A549 (cell line): Measurements from ENCODE around the gene VPS41. TPM values are rescaled to one million over a fixed set of nuclear protein-coding genes. Genes with fewer than 3 reads are reported as not detected.

Experiments
- ATAC-seq, 2 experiments: fragments of 200-7000 bp in 1 of 2; fragments of >200 bp in 1 of 2; cut with Nextera tagmentation in 1 of 2; cut with Tn5 transposase in 1 of 2; 3 replicates each; pipeline versions ENCODE4 v1.8.0 to v1.9.1; 2018 to 2020; ENCODE audit warnings: mild to moderate bottlenecking in 1 of 2, moderate library complexity in 1 of 2
- CTCF ChIA-PET: fragments of 300-600 bp; sonication (Branson Sonifier 250); formaldehyde crosslinking; extraction: SDS; loops from one replicate; lab custom pipeline; 2021; ENCODE audit warnings: antibody characterized with exemption, inconsistent platforms; lab: Yijun Ruan, JAX
- POLR2A ChIA-PET: fragments of 350-600 bp; formaldehyde crosslinking; extraction: SDS; loops from one replicate; lab custom pipeline; 2021; ENCODE audit warnings: antibody characterized with exemption, inconsistent platforms; lab: Yijun Ruan, JAX
- DNase-seq, 2 experiments: peaks; one replicate each; pipeline versions ENCODE4 v3.0.0 to v3.0.0-alpha.2; 2011 to 2016; ENCODE audit warnings: low read depth in 1 of 2, low spot score in 1 of 2
- FAIRE-seq: peaks from 2 replicates; lab custom pipeline; 2011; peaks lifted over from hg19 to GRCh38; lab: Jason Lieb, UNC
- H3K27ac ChIP-seq, 2 experiments: fragments of >200 bp; sonication (Bioruptor Twin); formaldehyde crosslinking; 3 replicates each; pipeline ENCODE4 v1.5.1; 2016 to 2017
- H3K4me1 ChIP-seq: fragments of >200 bp; sonication (Bioruptor Twin); formaldehyde crosslinking; 3 replicates; pipeline ENCODE4 v1.6.1; 2016
- H3K4me2 ChIP-seq: fragments of >200 bp; sonication (Bioruptor Twin); formaldehyde crosslinking; 3 replicates; pipeline ENCODE4 v1.6.1; 2016
- H3K4me3 ChIP-seq: fragments of >200 bp; sonication (Bioruptor Twin); formaldehyde crosslinking; 3 replicates; pipeline ENCODE4 v1.5.1; 2016
- H3K9me3 ChIP-seq: fragments of >200 bp; sonication (Bioruptor Twin); formaldehyde crosslinking; 3 replicates; pipeline ENCODE4 v1.6.1; 2016
- BCL3 ChIP-seq: fragments of >200 bp; sonication (Bioruptor Twin); formaldehyde crosslinking; IDR thresholded peaks from 3 replicates; pipeline ENCODE4 v1.6.1; 2016
- CBX8 ChIP-seq: fragments of 200-600 bp; sonication (generic); IDR thresholded peaks from 2 replicates; pipeline ENCODE4 v1.6.1; 2016
- CEBPB ChIP-seq, 2 experiments: fragments of >200 bp in 1 of 2; sonication (Bioruptor Twin) in 1 of 2; formaldehyde crosslinking in 1 of 2; IDR thresholded peaks; 2 replicates each; pipeline ENCODE4 v1.6.1; 2012 to 2016
- CHD4 ChIP-seq: fragments of 200-600 bp; sonication (generic); IDR thresholded peaks from 2 replicates; pipeline ENCODE4 v1.6.1; 2016; ENCODE audit warnings: antibody characterized with exemption, mild to moderate bottlenecking, borderline replicate concordance
- CTCF ChIP-seq: fragments of >200 bp; sonication (Bioruptor Twin); formaldehyde crosslinking; IDR thresholded peaks from 3 replicates; pipeline ENCODE4 v1.5.1; 2016
- E2F6 ChIP-seq: IDR thresholded peaks from 2 replicates; pipeline ENCODE4 v1.6.1; 2012; ENCODE audit warnings: low read depth, borderline replicate concordance
- EHMT2 ChIP-seq: fragments of 200-600 bp; sonication (generic); IDR thresholded peaks from 2 replicates; pipeline ENCODE4 v1.6.1; 2016; ENCODE audit warnings: antibody characterized with exemption, low read depth, mild to moderate bottlenecking, moderate library complexity
- EP300 ChIP-seq, 2 experiments: fragments of >200 bp; sonication (Bioruptor Twin); formaldehyde crosslinking; IDR thresholded peaks; 2 replicates in 1 of 2; 3 replicates in 1 of 2; pipeline ENCODE4 v1.6.1; 2016 to 2017
- FOSB ChIP-seq: fragments of 250-450 bp; sonication (Bioruptor Pico); IDR thresholded peaks from 2 replicates; pipeline ENCODE4 v1.5.0; 2020; ENCODE audit warnings: mild to moderate bottlenecking, moderate library complexity
- FOSL2 ChIP-seq, 2 experiments: fragments of 450-650 bp in 1 of 2; fragments of >200 bp in 1 of 2; sonication (Bioruptor Twin) in 1 of 2; formaldehyde crosslinking; IDR thresholded peaks; 2 replicates each; pipeline versions ENCODE4 v1.5.0 to v1.6.1; 2016 to 2020; ENCODE audit warnings: mild to moderate bottlenecking in 1 of 2, moderate library complexity in 1 of 2
- FOXS1 ChIP-seq: fragments of 250-450 bp; sonication (Bioruptor Pico); IDR thresholded peaks from 2 replicates; pipeline ENCODE4 v1.5.0; 2020; ENCODE audit warnings: mild to moderate bottlenecking, moderate library complexity
- GATA3 ChIP-seq: IDR thresholded peaks from 2 replicates; pipeline ENCODE4 v1.6.1; 2012; ENCODE audit warnings: borderline replicate concordance
- HDAC2 ChIP-seq: fragments of 200-600 bp; sonication (generic); IDR thresholded peaks from 2 replicates; pipeline ENCODE4 v1.6.1; 2016
- HEYL ChIP-seq: fragments of 250-450 bp; sonication (Bioruptor Pico); IDR thresholded peaks from 2 replicates; pipeline ENCODE4 v1.8.0; 2021; ENCODE audit warnings: mild to moderate bottlenecking, moderate library complexity
- HMGXB4 ChIP-seq: fragments of 250-450 bp; sonication (Bioruptor Pico); IDR thresholded peaks from 2 replicates; pipeline ENCODE4 v1.5.0; 2021; ENCODE audit warnings: mild to moderate bottlenecking, moderate library complexity, borderline replicate concordance
- JUN ChIP-seq, 2 experiments: fragments of >200 bp; sonication (Bioruptor Twin); formaldehyde crosslinking; IDR thresholded peaks; 2 replicates in 1 of 2; 3 replicates in 1 of 2; pipeline ENCODE4 v1.6.1; 2016 to 2017
- JUNB ChIP-seq: fragments of >200 bp; sonication (Bioruptor Twin); formaldehyde crosslinking; IDR thresholded peaks from 2 replicates; pipeline ENCODE4 v1.6.1; 2016
- MYC ChIP-seq: IDR thresholded peaks from 2 replicates; pipeline ENCODE4 v1.6.1; 2012; ENCODE audit warnings: mild to moderate bottlenecking, inconsistent platforms, low read length, improper control_type of control experiment, borderline replicate concordance
- PBX3 ChIP-seq: IDR thresholded peaks from 2 replicates; pipeline ENCODE4 v1.6.1; 2012
- PHF8 ChIP-seq: fragments of 200-600 bp; sonication (generic); IDR thresholded peaks from 2 replicates; pipeline ENCODE4 v1.6.1; 2016; ENCODE audit warnings: low read depth, mild to moderate bottlenecking, antibody characterized with exemption, moderate library complexity, borderline replicate concordance
- POLR2AphosphoS2 ChIP-seq: conservative IDR thresholded peaks from 2 replicates; pipeline ENCODE4 v1.6.1; 2012; ENCODE audit warnings: low read length, improper control_type of control experiment, inconsistent platforms
- RARB ChIP-seq: fragments of 250-450 bp; sonication (Bioruptor Pico); IDR thresholded peaks from 2 replicates; pipeline ENCODE4 v1.8.0; 2021; ENCODE audit warnings: mild to moderate bottlenecking, moderate library complexity
- RFX5 ChIP-seq: fragments of 450-650 bp; IDR thresholded peaks from 2 replicates; pipeline ENCODE4 v1.7.1; 2014; ENCODE audit warnings: antibody characterized with exemption, mild to moderate bottlenecking, moderate library complexity
- USF2 ChIP-seq: fragments of 450-650 bp; IDR thresholded peaks from 2 replicates; pipeline ENCODE4 v1.6.1; 2014; ENCODE audit warnings: antibody characterized with exemption
- WGBS: methylation state at CpG from one replicate; pipeline ENCODE4 v1.1.6; 2017; ENCODE audit errors: missing lambda C conversion rate; 5-methylcytosine and 5-hydroxymethylcytosine counted together
- polyA plus RNA-seq, 4 experiments: library from polyadenylated mRNA; depleted of rRNA in 3 of 4; stranded (reverse); fragments of >200 nt; fragmentation: RNase III in 1 of 4; extraction: RNeasy Plus Mini Kit Qiagen cat#74134 plus additional on column Dnase treatment in 1 of 4; gene quantifications; 2 replicates in 3 of 4; 3 replicates in 1 of 4; pipeline ENCODE4 v1.2.3, GENCODE V29; 2011 to 2017
- TF ChIP-seq, protein P1 (sequence below): fragments of 150-350 bp; IDR thresholded peaks from 2 replicates; pipeline ENCODE4 v1.6.1; 2014; ENCODE audit warnings: low read depth, mild to moderate bottlenecking, low read length

Gene VPS41
- polyA plus RNA-seq, 2 of the 4 experiments (the other 2 are of a cell fraction): 24.6 to 59.9 TPM

GRCh38 chr7:38833329-38833728 lies 75.7 kb downstream of the VPS41 start:
- H3K9me3 ChIP-seq: no peaks in the 10 kb centered on the region
- no peak for DNase-seq
- no peak for FAIRE-seq
- ChIA-PET POLR2A (no interaction called here), CTCF (no interaction called here)
- no peak for ATAC-seq
- no peak overlapping the region for H3K4me2 ChIP-seq
- 85% methylated on average over 1 of the region's 1 CpG for WGBS
- H3K27ac ChIP-seq: no peak overlapping the region
- H3K4me1 ChIP-seq: 0 out of 3 replicates have a peak, but pooled peaks cover 3% of the 10 kb centered on the region
- no peak overlapping the region for H3K4me3 ChIP-seq
- TF ChIP-seq PHF8: no peak
- TF ChIP-seq HEYL (CRISPR knock-in tag): no peak
- TF ChIP-seq HMGXB4 (CRISPR knock-in tag): no peak
- no peak for TF ChIP-seq EP300 (IDR thresholded peaks at IDR 0.05)
- TF ChIP-seq JUNB: no peak
- TF ChIP-seq HDAC2: no peak
- TF ChIP-seq, protein P1, sequence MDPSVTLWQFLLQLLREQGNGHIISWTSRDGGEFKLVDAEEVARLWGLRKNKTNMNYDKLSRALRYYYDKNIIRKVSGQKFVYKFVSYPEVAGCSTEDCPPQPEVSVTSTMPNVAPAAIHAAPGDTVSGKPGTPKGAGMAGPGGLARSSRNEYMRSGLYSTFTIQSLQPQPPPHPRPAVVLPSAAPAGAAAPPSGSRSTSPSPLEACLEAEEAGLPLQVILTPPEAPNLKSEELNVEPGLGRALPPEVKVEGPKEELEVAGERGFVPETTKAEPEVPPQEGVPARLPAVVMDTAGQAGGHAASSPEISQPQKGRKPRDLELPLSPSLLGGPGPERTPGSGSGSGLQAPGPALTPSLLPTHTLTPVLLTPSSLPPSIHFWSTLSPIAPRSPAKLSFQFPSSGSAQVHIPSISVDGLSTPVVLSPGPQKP: no peak
- TF ChIP-seq BCL3: no peak
- TF ChIP-seq RARB: no peak

DNA sequence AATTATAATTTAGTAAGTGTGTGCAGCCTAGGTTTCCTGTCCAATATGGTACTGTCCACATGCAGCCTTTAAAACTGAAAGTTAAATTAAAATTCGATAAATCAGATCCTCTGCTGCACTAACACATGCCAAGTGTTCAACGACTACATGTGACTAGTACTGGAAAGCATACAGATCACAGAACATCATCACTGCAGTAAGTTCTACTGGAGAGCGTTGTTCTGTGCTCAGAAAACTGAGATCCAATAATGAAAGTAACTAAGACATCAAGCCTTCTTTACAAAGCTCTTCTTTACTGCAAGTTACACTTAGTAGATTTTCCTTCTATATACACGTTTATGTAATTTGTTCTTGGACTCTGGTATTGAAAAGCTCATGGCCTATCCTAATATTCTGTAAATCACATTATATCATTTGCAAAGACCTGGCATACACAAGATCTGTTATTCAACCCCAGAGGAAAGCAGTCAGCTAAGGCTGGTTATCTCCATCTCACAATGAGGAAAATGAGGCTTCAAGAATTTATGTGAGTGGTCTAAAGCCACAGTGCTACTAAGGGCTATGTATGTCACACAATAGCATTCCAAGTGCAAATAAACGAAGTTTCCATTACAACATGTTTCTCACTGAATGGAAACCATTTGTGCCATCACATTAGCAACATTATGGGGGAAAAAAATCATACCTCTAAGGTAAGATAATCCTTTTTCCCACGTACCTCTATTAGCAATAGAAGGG lies 77.6 kb downstream of the VPS41 start:
- H3K4me2 ChIP-seq: 0 out of 3 replicates have a peak overlapping the region, but pooled peaks have one; percentile 9
- no peak for FAIRE-seq
- no peak for DNase-seq
- H3K27ac ChIP-seq: no peak overlapping the region
- WGBS: 62% methylated on average over 6 of the region's 6 CpGs
- CTCF ChIA-PET: interaction anchor here (1.1 to 1.2 kb wide), 2 partner anchors 10 to 23 kb away, joined by 3 to 4 read pairs; no protein-coding TSS in a partner anchor
- H3K4me1 ChIP-seq: 0 out of 3 replicates have a peak, but pooled peaks cover 3% of the 10 kb centered on the region
- no peak overlapping the region for H3K4me3 ChIP-seq
- TF ChIP-seq, protein P1: no peak
- TF ChIP-seq CEBPB (IDR thresholded peaks at IDR 0.05) (no peak), GATA3 (no peak), PBX3 (no peak), MYC (no peak), FOSB (CRISPR knock-in tag) (no peak), EHMT2 (no peak), POLR2AphosphoS2 (no peak), CBX8 (no peak), USF2 (no peak), CHD4 (no peak), RARB (no peak), RFX5 (no peak), FOSL2 (IDR thresholded peaks at IDR 0.05) (no peak), FOSL2 (CRISPR knock-in tag; IDR thresholded peaks at IDR 0.05) (no peak), FOXS1 (CRISPR knock-in tag) (no peak), E2F6 (no peak), JUN (IDR thresholded peaks at IDR 0.05) (no peak), CTCF (no peak)
- no peak for ATAC-seq
- no peaks in the 10 kb centered on the region for H3K9me3 ChIP-seq
- POLR2A ChIA-PET: no interaction called here
